HCEC 1CT (cell line): Measurements from ENCODE around the gene ARL3.
"Not testable (repeated sequence)": the region's sequence is repeated elsewhere in the genome, so short reads cannot be mapped to it uniquely, and the experiment has no call there.

Experiments used
- DNase-seq: peaks from one replicate; pipeline ENCODE4 v3.0.0-alpha.2; 2017

Gene ARL3, protein sequence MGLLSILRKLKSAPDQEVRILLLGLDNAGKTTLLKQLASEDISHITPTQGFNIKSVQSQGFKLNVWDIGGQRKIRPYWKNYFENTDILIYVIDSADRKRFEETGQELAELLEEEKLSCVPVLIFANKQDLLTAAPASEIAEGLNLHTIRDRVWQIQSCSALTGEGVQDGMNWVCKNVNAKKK

DNA sequence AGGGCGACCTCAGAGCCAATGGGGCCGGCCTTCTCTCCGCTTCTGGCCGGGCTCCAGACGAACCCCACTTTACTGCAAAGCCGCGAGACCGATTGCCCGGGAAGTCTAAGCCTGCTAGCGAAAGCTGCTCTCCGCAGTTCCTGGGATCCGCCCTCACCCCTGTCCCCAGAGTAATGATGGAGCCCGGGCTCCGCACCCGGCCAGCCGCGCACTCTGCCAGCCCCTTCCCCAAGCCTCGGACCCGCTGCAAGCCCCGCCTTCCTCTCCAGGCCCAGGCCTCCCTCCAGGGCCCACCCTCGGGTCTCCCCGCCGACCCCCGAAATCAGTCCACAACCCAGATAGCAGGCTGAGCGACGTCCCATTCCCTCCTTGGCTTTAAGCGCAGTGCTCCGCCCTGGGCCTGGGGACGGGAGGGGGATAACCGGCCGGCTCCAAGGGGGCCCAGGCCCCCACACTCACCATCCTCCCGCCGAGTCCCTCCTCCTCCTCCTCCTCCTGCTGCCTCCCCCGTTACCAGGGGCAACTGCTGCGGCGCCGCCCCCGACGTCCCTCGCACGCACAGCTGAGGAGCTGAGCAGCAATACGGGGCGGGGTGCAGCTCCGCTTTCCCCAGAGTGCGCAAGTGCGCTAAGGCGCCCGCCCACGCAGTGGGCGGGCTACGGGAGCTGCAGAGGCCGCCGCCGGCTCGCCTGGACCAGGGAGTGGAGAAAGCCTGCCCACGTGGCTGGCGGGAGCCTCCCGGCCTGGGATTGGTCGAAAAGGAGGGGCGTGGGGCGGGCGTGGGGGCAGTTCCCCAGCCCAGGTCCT is at the start of gene ARL3:
ARL3 (minus strand) TSS at position 584 of the 807 bp plus-strand sequence; CDS start at position 462, 122 bp downstream.
- peak; percentile 100 for DNase-seq

DNA sequence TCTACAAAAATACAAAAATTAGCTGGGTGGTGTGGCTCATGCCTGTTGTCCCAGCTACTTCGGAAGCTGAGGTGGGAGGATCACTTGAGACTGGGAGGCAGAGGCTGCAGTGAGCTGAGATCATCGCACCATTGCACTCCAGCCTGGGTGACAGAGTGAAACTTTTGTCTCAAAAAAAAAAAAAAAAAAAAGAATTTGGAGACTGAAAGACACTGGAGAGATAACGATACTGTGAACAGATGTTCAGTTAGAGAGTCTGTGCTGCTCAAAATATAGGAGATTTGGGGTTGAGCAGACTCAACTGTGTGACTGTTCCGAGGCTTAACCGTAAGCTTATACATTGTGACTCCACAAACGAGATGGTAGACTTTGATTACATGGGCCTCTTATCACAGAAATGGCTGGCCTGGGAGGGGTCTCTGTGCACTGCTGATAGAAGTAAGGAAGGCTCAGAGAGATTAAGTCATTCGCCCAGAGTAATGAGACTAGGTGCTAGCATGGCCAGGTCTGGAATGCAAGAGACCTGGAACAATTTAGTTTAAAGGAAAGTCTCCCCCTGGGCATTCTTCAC is 48.9 kb upstream of the ARL3 start:
- DNase-seq, result no peak

DNA sequence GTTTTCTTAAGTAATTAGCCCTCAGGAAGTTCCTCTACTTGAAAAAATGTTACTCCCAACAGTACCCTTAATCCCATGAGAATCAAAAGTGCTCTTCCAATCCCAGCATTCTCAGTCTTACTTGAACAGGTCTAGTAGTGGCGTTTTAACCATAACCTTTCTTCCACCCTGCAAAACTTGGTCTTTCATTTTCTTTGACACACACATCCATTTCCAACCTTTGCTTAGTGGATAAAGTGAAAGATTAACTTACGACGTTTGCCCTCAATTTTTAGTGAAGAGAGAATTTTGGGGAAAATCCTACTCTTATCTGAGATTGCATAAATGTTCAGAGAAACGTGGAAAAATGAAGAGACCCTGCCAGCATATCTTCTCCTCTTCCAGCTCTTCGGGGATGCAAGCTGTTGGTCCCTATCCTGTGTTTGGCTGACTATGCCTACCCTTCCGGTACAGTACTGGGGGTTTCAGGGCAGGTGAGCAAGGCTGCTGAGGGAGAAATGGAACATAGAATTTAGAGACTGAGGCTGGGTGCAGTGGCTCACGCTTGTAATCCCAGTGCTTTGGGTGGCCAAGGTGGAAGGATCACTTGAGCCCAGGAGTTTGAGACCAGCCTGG is 48.3 kb upstream of the ARL3 start:
- no peak for DNase-seq

DNA sequence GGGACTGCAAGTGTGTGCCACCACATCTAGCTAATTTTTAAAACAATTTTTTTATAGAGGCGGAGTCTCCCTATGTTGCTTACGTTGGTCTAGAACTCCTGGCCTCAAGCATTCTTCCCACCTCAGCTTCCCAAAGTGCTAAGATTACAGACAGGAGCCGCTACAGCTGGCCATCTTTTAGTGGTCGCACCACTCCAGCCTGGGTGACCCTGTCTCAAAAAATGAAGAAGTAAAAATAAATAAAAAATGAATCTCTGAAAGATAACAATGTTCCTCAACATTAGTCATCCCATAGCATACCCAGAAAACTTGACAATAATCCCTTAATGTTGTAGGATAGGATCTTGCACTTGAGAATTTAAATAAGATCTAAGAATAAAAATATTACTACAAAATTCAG is 47.8 kb upstream of the ARL3 start:
- no peak for DNase-seq

GRCh38 chr10:102759497-102760210 is 45.5 kb upstream of the ARL3 start:
- no peak for DNase-seq

GRCh38 chr10:102758933-102759262 is 44.7 kb upstream of the ARL3 start:
- not testable (repeated sequence) for DNase-seq

DNA sequence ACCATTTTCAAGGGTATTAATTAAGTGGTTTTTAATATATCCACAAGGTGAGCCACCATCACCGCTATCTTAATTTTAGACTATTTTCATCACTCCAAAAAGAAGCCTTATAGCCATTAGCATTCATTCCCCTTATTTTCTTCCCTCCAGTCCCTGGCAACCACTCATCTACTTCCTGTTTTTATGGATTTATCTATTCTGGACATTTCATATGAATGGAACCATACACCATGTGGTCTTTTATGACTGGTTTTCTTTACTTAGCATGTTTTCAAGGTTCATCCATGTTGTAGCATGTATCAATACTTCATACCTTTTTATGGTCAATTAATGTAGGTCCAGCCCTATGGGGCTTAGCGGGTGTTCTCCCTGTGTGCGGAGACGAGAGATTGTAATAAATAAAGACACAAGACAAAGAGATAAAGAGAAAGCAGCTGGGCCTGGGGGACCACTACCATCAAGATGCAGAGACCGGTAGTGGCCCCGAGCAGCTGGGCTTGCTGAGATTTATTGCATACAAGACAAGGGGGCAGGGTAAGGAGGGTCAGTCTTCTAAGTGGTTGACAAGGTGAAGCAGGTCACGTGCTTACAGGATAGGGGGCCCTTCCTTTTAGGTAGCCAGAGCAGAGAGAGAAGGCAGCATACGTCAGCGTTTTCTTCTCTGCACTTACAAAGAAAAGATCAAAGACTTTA is 44.2 kb upstream of the ARL3 start:
- no peak for DNase-seq

- no peak for DNase-seq
Measured at GRCh38 chr10:102757323-102757722, 43.1 kb upstream of the ARL3 start.

GRCh38 chr10:102753718-102754117 is 39.5 kb upstream of the ARL3 start:
- DNase-seq, result peak; percentile 6

GRCh38 chr10:102752934-102753664 is 38.9 kb upstream of the ARL3 start:
- DNase-seq, result peak; percentile 81

- peak; percentile 38 for DNase-seq
Measured at GRCh38 chr10:102752266-102752930, 38.2 kb upstream of the ARL3 start.

DNA sequence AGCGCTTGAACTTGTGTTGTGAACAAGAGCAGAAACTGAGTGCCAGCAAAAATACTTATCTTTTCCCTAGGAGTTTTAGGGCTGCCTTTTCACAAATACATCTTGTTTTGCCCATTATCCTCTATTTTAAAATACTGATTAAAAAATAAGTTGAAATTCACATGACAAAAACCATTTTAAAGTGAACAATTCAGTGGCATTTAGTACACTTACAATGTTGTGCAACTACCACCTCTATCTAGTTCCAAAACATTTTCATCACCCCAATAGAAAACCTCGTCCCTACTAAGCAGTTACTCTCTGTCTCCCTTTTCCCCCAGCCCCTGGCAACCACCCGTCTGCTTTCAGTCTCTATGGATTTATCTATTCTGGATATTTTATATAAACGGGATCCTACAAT is 31.0 kb upstream of the ARL3 start:
- no peak for DNase-seq

GRCh38 chr10:102744374-102745051 is 30.3 kb upstream of the ARL3 start:
- DNase-seq, result no peak

DNA sequence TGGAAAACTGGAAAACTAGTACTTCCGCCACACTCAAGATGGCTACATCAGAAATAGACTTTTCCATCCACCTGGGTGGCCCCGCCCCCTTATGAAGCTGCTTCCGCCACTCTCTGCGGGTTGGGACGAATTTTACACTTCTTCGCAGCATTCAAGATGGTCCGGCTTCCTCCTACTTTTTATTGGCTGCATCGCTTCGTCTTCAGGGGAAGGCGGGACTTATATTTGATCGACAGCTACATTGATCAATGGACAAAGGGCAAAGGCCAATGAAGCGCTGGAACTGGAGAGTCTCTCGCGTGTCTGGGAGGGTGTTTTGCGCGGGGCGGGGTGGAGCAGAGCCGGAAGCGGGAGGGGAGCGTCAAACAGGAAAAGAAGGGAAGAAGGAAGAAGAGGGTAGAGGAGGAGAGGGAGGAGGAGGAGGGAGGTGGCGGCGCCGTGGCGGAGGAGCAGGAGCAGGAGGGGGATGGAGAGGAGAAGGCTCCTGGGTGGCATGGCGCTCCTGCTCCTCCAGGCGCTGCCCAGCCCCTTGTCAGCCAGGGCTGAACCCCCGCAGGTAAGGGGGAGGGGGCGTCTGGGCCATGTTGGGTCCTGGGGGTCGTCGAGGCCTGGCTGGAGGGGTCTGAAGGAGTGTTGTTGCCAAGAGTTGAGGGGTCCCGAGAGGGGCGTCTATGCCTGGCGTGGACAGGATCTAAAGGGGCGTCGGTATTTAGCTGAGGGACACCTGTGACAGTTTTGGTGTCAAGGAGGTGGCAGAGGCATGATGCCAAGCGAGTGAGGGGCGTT is 29.6 kb upstream of the ARL3 start, which contains the start of gene WBP1L:
WBP1L (plus strand) TSS at position 361 of the 786 bp plus-strand sequence; CDS start at position 467, 106 bp downstream.
- DNase-seq, result peak; percentile 99

DNA sequence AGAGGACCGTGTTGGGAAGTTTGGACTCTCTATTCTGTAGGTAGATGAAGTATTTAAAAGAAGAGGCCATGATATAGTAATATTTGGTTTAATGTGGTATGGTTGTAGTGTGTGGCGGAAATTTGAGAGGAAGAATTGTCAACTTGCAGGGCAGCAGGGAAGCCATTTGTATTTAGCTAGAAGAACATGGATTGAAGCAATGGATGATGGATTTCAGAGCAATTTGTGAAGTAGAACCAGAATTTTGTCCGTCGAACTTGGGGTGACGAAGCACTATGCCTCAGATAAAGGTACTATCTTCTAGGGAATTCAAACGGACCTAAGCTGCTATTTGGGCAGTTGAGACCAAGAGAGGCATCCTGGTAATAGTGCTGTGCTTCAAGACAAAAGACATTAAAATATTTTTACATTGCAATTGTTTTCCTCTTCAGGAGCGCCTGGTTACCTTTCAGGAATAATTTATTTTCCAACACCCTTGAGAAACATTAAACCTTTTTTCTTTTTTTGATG is 28.9 kb upstream of the ARL3 start:
- DNase-seq, result no peak

- not testable (repeated sequence) for DNase-seq
Measured at GRCh38 chr10:102742313-102742712, 28.1 kb upstream of the ARL3 start.

GRCh38 chr10:102741726-102742237 is 27.6 kb upstream of the ARL3 start:
- no peak for DNase-seq

- no peak for DNase-seq
Measured at GRCh38 chr10:102740229-102740628, 26.0 kb upstream of the ARL3 start.

DNA sequence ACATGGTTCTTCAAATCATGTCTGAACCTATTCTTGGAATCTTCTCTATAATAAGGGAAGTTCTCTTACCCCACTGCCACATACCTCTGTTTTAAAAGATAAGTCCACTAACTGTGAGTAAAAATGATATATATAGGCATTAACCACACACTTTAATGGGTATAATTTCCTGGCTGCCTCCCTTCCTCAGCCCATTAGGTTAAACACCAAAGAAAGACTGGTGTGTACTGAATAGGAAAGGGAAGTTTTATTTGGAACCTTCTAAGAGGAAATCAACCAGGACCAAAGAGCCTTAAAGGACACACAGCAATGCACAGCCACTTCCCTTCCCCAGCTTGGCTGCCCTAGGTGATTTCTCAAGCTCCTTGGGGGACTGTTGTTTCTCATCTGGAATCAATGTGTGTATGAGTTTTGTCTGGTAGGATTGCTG is 24.5 kb upstream of the ARL3 start:
- DNase-seq, result no peak
